ENCODE results near the gene TTC31. TPM values are rescaled to one million over a fixed set of nuclear protein-coding genes. Genes with fewer than 3 reads are reported as not detected.
"Not testable (repeated sequence)": the region's sequence is repeated elsewhere in the genome, so short reads cannot be mapped to it uniquely, and the experiment has no call there.

The TTC31 gene
- total RNA-seq, 1 donor from 2014 or later: 30.2 TPM

DNA sequence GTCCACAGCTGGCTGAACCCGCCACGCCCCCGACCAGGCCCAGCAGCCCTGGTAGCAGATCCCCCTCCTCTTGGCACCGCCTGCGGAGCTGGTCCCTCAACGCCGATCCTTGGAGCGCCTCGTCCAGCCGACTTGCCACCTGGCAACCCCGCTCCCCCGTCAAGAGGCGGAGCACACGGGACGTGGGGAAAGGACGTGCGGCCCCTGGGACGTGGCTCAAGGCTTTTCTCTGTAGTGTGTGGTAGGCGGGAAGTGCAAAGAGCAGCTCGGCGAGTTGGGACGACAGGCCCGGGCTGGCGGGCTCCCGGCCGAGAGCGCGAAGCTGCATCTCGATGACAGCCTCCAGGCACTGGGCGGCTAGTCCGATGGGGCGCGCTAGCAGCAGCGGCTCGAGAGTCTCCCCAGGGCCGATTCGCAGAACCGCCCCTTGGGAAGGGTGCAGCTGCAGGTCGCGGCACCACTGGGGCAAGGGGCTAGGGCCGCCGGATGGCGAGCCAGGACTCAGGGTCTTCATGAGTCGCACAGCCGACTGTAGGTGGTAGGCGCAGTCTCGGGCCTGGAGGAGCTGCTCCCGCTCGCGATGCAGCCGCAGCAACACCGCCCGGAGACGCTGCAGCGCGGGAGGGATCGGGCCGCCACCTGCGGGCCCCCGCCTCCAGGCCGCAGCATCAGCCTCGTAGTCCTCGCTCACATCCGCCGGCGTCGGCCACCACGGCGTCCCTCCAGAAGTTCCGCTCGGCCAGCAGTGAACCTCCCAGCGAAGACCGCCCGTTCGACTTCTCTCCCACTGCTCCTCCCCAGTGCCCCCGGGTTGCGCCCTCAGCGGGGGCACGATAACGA is 700 bp upstream of the TTC31 start:
- intact Hi-C loops (cut with micrococcal nuclease): no loop called here
- Mint-ChIP-seq H3K27ac (peak overlapping the region; percentile 99), H3K4me3 (peak overlapping the region; percentile 99), H3K36me3 (ENCODE audit: low read depth) (peaks cover 31% of the 10 kb centered on the region), H3K27me3 (ENCODE audit: insufficient read depth) (no peaks in the 10 kb centered on the region), H3K9me3 (no peaks in the 10 kb centered on the region), H3K4me1 (ENCODE audit: low read depth) (peaks cover 35% of the 10 kb centered on the region)
- DNase-seq (ENCODE audit: low spot score): peak; percentile 58

DNA sequence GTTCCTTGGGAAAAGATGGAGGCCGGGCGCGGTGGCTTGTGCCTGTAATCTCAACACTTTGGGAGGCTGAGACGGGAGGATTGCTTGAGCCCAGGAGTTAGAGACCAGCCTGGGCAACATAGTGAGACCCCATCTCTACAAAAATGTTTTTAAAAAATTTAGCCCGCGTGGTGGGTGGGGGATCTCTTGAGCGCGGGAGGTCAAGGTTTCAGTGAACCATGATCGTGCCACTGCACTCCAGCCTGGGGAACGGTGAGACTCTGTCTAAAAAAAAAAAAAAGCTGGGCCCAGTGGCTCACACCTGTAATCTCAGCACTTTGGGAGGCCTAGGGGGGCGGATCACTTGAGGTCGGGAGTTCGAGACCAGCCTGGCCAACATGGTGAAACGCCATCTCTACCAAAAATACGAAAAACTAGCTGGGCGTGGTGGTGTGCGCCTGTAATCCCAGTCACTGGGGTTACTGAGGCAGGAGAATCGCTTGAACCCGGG is 839 bp downstream of the TTC31 start:
- intact Hi-C loops (cut with micrococcal nuclease): loop anchor here (1.0 kb wide), 12 partner anchors 11 to 746 kb away; partner anchors contain the start of genes AUP1, C2orf81, DOK1 and HTRA2
- peaks cover 28% of the 10 kb centered on the region for H3K36me3 Mint-ChIP-seq (ENCODE audit: low read depth)
- peaks cover 35% of the 10 kb centered on the region for H3K4me1 Mint-ChIP-seq (ENCODE audit: low read depth)
- not testable (repeated sequence) for H3K9me3 Mint-ChIP-seq; DNase-seq (ENCODE audit: low spot score); H3K27me3 Mint-ChIP-seq (ENCODE audit: insufficient read depth)
- peak overlapping the region; percentile 99 for H3K27ac Mint-ChIP-seq
- H3K4me3 Mint-ChIP-seq: peak overlapping the region; percentile 99

DNA sequence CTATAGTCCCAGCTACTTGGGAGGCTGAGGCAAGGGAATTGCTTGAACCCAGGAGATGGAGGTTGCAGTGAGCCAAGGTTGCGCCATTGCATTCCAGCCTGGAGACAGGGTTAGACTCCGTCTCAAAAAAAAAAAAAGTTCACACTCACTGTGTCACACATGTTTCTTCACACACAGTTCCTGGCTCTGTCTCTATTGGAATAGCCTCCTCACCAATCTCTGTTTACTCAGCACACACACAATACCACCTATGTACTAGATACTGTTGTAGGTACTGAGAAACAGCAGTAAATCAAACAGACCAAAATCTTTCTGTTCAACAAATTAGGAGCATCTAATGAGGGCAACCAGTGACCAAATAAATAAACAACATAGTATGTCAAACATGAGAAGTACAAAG is 3.3 kb downstream of the TTC31 start:
- no peaks in the 10 kb centered on the region for H3K27me3 Mint-ChIP-seq (ENCODE audit: insufficient read depth)
- peaks cover 30% of the 10 kb centered on the region for H3K36me3 Mint-ChIP-seq (ENCODE audit: low read depth)

DNA sequence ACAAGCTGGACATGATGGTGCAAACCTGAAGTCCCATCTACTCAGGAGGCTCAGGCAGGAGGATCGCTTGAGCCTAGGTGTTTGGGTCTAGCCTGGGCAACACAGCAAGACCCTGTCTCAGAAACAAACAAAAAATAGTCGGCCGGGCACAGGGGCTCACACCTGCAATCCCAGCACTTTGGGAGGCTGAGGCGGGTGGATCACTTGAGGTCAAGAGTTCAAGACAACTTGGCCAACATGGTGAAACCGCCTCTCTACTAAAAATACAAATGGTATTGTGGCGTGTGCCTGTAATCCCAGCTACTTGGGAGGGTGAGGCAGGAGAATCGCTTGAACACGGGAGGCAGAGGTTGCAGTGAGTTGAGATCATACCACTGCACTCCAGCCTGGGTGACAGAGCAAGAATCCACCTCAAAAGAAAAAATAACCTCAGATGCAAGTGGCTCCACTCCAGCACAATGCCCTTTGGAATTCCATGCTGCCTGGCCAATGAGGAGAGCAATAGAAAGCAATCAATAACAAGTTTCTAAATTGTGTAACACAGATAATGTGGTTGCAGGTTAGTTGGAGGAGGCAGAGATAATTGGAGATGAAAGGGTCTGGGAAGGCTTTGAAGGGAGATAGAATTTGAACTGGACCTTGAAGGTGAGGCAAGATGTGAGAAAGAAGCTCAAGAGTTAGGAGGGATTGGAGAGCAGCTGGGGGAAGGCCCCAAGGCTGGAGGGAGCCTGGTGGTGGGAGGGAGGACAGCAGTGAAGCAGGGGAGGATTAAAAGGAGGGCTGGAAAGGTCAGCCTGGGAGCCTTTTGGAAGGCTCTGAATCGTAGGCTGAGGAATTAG is 6.0 kb downstream of the TTC31 start:
- H3K27ac Mint-ChIP-seq: no peak overlapping the region

More for the DNA sequence above, 3.3 kb downstream of the TTC31 start:
- Mint-ChIP-seq H3K27ac (no peak overlapping the region), H3K4me1 (ENCODE audit: low read depth) (peaks cover 18% of the 10 kb centered on the region), H3K9me3 (no peaks in the 10 kb centered on the region), H3K4me3 (no peak overlapping the region)
- DNase-seq (ENCODE audit: low spot score): no peak
- intact Hi-C loops (cut with micrococcal nuclease): no loop called here

DNA sequence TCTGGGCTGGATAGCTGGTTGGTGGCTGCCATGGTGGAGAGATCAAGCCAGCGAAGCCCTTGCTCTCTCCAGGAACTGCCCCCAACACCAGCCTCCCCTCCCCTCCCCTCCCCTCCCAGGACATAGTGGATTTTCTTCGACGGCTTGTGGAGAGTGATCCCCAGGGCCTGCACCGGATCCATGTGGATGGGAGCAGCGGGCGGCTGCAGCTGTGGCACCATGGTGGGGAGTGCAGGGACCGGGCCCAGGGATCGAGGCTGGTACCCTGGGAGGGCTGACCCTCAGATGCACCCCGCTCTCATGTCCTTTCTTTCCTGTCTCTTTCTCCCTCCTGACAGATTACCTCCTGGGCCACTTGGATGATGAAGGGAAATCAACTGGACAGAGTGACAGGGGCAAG is 7.0 kb downstream of the TTC31 start:
- Mint-ChIP-seq H3K4me3 (no peak overlapping the region), H3K27me3 (ENCODE audit: insufficient read depth) (no peaks in the 10 kb centered on the region), H3K9me3 (no peaks in the 10 kb centered on the region), H3K27ac (no peak overlapping the region), H3K36me3 (ENCODE audit: low read depth) (peaks cover 48% of the 10 kb centered on the region), H3K4me1 (ENCODE audit: low read depth) (no peaks in the 10 kb centered on the region)
- no peak for DNase-seq (ENCODE audit: low spot score)
- intact Hi-C loops (cut with micrococcal nuclease): no loop called here

More for the DNA sequence above, 6.0 kb downstream of the TTC31 start:
- peaks cover 42% of the 10 kb centered on the region for H3K36me3 Mint-ChIP-seq (ENCODE audit: low read depth)
- intact Hi-C loops (cut with micrococcal nuclease): no loop called here
- H3K27me3 Mint-ChIP-seq (ENCODE audit: insufficient read depth): no peaks in the 10 kb centered on the region
- no peak overlapping the region for H3K4me3 Mint-ChIP-seq
- no peak for DNase-seq (ENCODE audit: low spot score)
- H3K4me1 Mint-ChIP-seq (ENCODE audit: low read depth): peaks cover 5% of the 10 kb centered on the region
- no peaks in the 10 kb centered on the region for H3K9me3 Mint-ChIP-seq

DNA sequence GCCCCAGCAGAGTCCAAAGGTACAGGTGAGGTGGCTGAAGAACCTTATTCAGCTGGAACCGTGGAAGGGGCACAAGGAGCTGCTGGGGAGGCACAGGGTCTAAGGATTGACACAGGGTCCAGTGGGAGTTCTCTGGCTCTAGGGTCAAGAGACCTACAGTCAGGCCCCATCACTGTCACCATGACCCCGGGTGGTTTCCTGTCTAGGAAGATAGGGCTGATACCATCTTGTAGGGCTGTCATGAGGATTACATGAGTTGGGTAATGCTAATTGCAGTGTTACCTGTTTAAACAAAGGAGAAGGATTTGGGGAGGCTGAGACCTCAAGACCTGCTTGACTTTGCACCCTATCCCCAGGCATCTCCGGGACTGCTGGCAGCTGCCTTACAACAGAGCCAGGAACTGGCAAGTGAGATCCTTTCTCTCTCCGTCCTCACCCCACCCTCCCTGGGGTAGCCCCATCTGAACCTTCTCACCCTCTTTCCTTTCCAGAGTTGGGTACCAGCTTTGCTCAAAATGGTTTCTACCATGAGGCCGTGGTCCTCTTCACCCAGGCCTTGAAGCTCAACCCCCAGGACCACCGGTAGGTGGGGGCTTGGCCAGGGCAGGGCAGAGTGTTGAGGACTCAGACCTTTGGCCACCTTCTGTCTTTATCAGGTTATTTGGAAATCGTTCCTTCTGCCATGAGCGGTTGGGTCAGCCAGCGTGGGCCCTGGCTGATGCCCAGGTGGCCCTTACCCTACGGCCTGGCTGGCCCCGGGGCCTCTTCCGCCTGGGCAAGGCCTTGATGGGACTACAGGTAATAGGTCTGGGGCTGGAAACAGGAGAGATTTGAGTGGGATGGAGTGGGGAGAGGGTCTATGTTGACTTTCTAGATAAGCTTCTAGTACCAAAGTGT is 9.0 kb downstream of the TTC31 start:
- H3K4me1 Mint-ChIP-seq (ENCODE audit: low read depth): no peaks in the 10 kb centered on the region
- intact Hi-C loops (cut with micrococcal nuclease): no loop called here
- H3K27me3 Mint-ChIP-seq (ENCODE audit: insufficient read depth): peaks cover 1% of the 10 kb centered on the region
- H3K36me3 Mint-ChIP-seq (ENCODE audit: low read depth): peaks cover 45% of the 10 kb centered on the region
- no peak overlapping the region for H3K27ac Mint-ChIP-seq
- H3K4me3 Mint-ChIP-seq: no peak overlapping the region
- DNase-seq (ENCODE audit: low spot score): no peak
- no peaks in the 10 kb centered on the region for H3K9me3 Mint-ChIP-seq

DNA sequence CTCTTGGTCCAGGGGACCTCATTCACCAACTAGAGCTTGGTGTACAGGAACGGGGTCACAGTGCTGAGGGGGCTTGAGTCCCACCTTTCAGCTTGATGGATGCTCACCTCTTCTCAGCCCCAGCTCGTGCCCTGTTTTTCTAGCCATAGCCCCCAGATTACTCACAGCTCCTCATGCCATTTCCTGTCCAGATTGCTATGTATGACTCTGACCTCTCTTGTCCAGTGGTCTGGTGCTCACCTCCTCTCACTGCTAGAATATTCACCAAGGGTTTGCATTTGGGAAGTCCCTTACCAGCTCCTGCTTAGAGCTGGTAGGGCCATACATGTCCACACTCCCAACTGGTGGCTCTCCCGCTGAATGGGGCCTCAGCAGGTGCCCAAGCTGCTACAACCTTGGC is 10.7 kb downstream of the TTC31 start:
- intact Hi-C loops (cut with micrococcal nuclease): no loop called here
- peaks cover 9% of the 10 kb centered on the region for H3K27me3 Mint-ChIP-seq (ENCODE audit: insufficient read depth)
- H3K27ac Mint-ChIP-seq: no peak overlapping the region
- H3K9me3 Mint-ChIP-seq: no peaks in the 10 kb centered on the region
- H3K4me3 Mint-ChIP-seq: no peak overlapping the region
- H3K36me3 Mint-ChIP-seq (ENCODE audit: low read depth): peaks cover 49% of the 10 kb centered on the region
- H3K4me1 Mint-ChIP-seq (ENCODE audit: low read depth): peaks cover 13% of the 10 kb centered on the region
- DNase-seq (ENCODE audit: low spot score): no peak

DNA sequence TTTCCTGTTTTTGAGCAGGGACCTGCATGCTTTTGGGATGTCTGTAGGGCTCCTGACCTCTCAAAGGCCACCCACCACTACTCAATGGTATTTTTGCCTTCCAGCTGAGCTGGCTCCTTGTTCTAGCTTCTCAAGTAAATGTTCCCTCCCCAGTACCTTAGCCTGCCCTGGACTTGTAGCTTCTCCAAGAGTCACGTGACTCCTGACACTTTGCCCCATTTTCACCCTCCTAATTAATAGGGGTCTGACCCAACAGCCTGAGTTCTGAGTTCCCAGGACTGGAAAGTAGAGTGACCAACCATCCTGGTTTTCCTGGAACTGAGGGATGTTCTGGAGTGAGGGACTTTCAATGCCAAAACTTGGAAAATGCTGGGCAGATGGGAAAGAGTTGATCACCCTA is 12.6 kb downstream of the TTC31 start:
- Mint-ChIP-seq H3K9me3 (no peaks in the 10 kb centered on the region), H3K36me3 (ENCODE audit: low read depth) (peaks cover 45% of the 10 kb centered on the region), H3K27me3 (ENCODE audit: insufficient read depth) (peaks cover 22% of the 10 kb centered on the region), H3K4me3 (no peak overlapping the region), H3K4me1 (ENCODE audit: low read depth) (peaks cover 26% of the 10 kb centered on the region), H3K27ac (no peak overlapping the region)
- DNase-seq (ENCODE audit: low spot score): no peak
- intact Hi-C loops (cut with micrococcal nuclease): no loop called here

DNA sequence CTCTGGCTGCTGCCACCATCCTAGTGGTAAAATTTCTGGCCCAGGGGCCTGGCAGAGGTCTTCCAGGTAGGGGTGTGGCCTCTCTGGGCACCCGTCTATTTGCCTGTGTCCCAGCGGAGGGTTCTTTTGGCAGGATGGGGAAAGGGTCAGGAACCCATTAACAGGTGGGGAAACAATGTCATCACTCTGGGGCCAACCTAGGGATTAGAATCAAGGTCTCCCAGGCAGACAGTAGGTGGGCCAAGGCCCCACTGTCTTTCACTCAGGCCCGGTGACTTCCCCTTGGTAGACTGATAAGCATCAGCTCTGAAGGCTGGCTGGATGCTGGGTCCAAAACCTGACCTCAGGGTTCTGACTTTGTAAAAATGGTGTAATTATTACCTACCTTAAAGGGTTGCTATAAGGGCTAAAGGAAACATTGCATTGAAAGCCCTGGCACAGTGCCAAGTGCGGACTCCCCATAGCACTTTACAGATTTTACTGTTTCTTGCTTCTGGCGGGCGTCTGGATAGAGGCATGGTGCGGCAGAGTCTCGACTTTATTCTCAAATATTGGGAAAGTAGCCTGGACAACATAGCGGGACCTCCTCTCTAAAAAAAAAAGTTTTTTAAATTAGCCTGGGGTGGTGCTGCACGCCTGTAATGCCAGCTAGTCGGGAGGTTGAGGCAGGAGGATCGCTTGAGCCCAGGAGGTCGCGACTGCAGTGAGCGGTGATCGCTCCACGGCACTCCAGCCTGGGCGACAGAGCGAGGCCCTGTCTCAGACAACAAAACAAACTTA is 14.3 kb downstream of the TTC31 start:
- peaks cover 43% of the 10 kb centered on the region for H3K36me3 Mint-ChIP-seq (ENCODE audit: low read depth)
- H3K9me3 Mint-ChIP-seq: no peaks in the 10 kb centered on the region
- H3K4me1 Mint-ChIP-seq (ENCODE audit: low read depth): peaks cover 35% of the 10 kb centered on the region
- DNase-seq (ENCODE audit: low spot score): no peak
- intact Hi-C loops (cut with micrococcal nuclease): no loop called here
- peak overlapping the region; percentile 52 for H3K27ac Mint-ChIP-seq
- peaks cover 38% of the 10 kb centered on the region for H3K27me3 Mint-ChIP-seq (ENCODE audit: insufficient read depth)
- H3K4me3 Mint-ChIP-seq: peak overlapping the region; percentile 93

DNA sequence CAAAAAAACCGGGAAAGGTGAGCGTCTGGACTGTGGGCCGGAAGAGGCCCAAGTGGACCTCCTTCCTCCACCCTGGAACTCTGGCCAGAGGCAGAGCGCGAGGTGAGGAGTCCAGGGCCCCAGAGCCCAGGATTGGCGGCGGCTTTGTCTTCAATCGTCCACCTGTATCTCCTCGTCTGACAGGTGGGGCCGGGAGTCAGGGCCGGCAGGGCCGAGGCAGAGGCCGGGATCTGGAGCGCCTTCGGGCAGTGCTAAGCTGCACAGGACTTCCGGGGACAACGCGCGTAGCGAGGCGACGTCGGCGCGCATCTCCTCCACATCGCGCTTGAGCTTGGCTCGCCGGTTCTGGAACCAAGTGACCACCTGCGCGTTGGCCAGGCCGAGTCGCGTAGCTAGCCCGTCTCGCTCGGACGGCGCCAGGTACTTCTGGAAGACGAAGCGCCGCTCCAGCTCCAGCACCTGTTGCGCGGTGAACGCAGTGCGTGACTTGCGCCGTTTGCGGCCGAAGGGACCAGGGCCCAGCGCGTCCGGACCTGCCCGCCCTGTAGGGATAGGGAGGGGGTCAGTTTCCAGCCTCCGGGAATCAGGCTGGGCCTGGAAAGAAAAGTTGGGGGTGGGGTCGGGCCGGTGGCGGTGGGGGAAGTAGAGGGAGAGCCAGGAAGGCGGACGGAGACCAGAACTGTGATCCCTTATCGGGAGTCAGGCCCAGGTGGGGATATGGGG is 15.1 kb downstream of the TTC31 start:
- DNase-seq (ENCODE audit: low spot score): no peak
- Mint-ChIP-seq H3K4me3 (peak overlapping the region; percentile 93), H3K36me3 (ENCODE audit: low read depth) (peaks cover 42% of the 10 kb centered on the region), H3K4me1 (ENCODE audit: low read depth) (peaks cover 42% of the 10 kb centered on the region), H3K27me3 (ENCODE audit: insufficient read depth) (peaks cover 44% of the 10 kb centered on the region), H3K9me3 (no peaks in the 10 kb centered on the region), H3K27ac (peak overlapping the region; percentile 85)
- intact Hi-C loops (cut with micrococcal nuclease): loop anchor here (1.0 kb wide), 4 partner anchors 9 to 31 kb away; partner anchors contain the start of genes AUP1, HTRA2, PCGF1 and TLX2

Measured in activated T-helper 1 cell treated with anti-CD3 and anti-CD28 coated beads, Interleukin-12 subunit alpha, Interleukin-12 subunit beta, Interleukin-2, Interleukin-4 antibody, amounts not matched to agents 30 ng/mL and 10 ng/mL and 1 ng/mL, durations not matched to agents 14 hours and 24 hours and 36 hours (primary cell).